Breast epithelium (tissue), 4 donors: Measurements from ENCODE around the gene MGST2. TPM values are rescaled to one million over a fixed set of nuclear protein-coding genes. Genes with fewer than 3 reads are reported as not detected.

ENCODE experiments used
- DNase-seq, 2 donors: peaks; one replicate each; pipeline ENCODE4 v3.0.0-alpha.2; 2019; ENCODE audit warnings: low spot score in 2 of 2
- H3K27ac ChIP-seq, 2 donors: fragments of 200-600 bp; sonication (generic) in 1 of 2; one replicate each; pipeline ENCODE4 v1.5.1; 2016 to 2019; ENCODE audit warnings: mild to moderate bottlenecking in 1 of 2
- H3K27me3 ChIP-seq, 2 donors: fragments of 200-600 bp; sonication (generic) in 1 of 2; one replicate each; pipeline versions ENCODE4 v1.5.1 to v1.6.0; 2017 to 2019; ENCODE audit warnings: control low read depth in 1 of 2, mild to moderate bottlenecking in 1 of 2
- H3K36me3 ChIP-seq: fragments of 200-600 bp; one replicate; pipeline ENCODE4 v1.5.1; 2019
- H3K4me1 ChIP-seq, 2 donors: fragments of 200-600 bp; sonication (generic); one replicate each; pipeline ENCODE4 v1.5.1; 2016 to 2019; ENCODE audit warnings: control low read depth in 1 of 2
- H3K4me3 ChIP-seq, 3 donors: fragments of 200-600 bp; sonication (generic); 1 replicate in 2 of 3; 2 replicates in 1 of 3; pipeline ENCODE4 v1.5.1; 2016 to 2019; ENCODE audit warnings: mild to moderate bottlenecking in 3 of 3, moderate library complexity in 2 of 3
- H3K9me3 ChIP-seq, 2 donors: fragments of 200-600 bp; sonication (generic) in 1 of 2; one replicate each; pipeline ENCODE4 v1.5.1; 2016 to 2019; ENCODE audit warnings: control low read depth in 1 of 2
- CTCF ChIP-seq, 3 donors: fragments of 450-650 bp; IDR thresholded peaks; one replicate each; pipeline ENCODE4 v1.5.1; 2016 to 2017; ENCODE audit warnings: antibody characterized with exemption in 3 of 3, mild to moderate bottlenecking in 3 of 3, moderate library complexity in 3 of 3
- POLR2A ChIP-seq: fragments of 450-650 bp; IDR thresholded peaks from one replicate; pipeline ENCODE4 v1.6.1; 2016; ENCODE audit warnings: antibody characterized with exemption, mild to moderate bottlenecking, moderate library complexity
- POLR2AphosphoS5 ChIP-seq, 3 donors: sonication (generic); formaldehyde crosslinking; IDR thresholded peaks; one replicate each; pipeline ENCODE4 v1.6.1; 2017; ENCODE audit warnings: antibody characterized with exemption in 3 of 3
- intact Hi-C: fragments of 100-400 bp; cut with DNase I; formaldehyde crosslinking; loops from one replicate; pipeline ENCODE4 v1.15.1; 2023; ENCODE audit warnings: low total_unique reads
- total RNA-seq, 3 donors: library from RNA; depleted of rRNA; stranded (reverse); fragments of >200 nt; gene quantifications; one replicate each; pipeline ENCODE4 v1.1.0, GENCODE V29; 2016

The MGST2 gene
- total RNA-seq, 3 donors from 2014 or later = 29.1 to 58.7 (median 50.5) TPM

- no peak for DNase-seq
- no peak for TF ChIP-seq POLR2AphosphoS5 (IDR thresholded peaks at IDR 0.05)
- no peak for TF ChIP-seq CTCF (IDR thresholded peaks at IDR 0.05)
- TF ChIP-seq POLR2A = no peak
- H3K36me3 ChIP-seq = no peaks in the 10 kb centered on the region
- no peaks in the 10 kb centered on the region for H3K27me3 ChIP-seq
- intact Hi-C loops = no loop called here
- H3K27ac ChIP-seq = peak overlapping the region; percentile 38 to 82
- H3K9me3 ChIP-seq = no peaks in the 10 kb centered on the region
- H3K4me3 ChIP-seq = no peak overlapping the region
- H3K4me1 ChIP-seq = no peaks in the 10 kb centered on the region
Measured at GRCh38 chr4:139658586-139659382, 6.8 kb upstream of the MGST2 start.

GRCh38 chr4:139659735-139660424 lies 5.7 kb upstream of the MGST2 start:
- H3K27ac ChIP-seq = peak overlapping the region in 1 of 2 donors; percentile 10
- no peaks in the 10 kb centered on the region for H3K36me3 ChIP-seq
- intact Hi-C loops = no loop called here
- no peaks in the 10 kb centered on the region for H3K4me1 ChIP-seq
- no peak overlapping the region for H3K4me3 ChIP-seq
- TF ChIP-seq POLR2A (no peak), POLR2AphosphoS5 (IDR thresholded peaks at IDR 0.05) (no peak), CTCF (IDR thresholded peaks at IDR 0.05) (no peak)
- no peaks in the 10 kb centered on the region for H3K9me3 ChIP-seq
- no peak for DNase-seq
- H3K27me3 ChIP-seq = no peaks in the 10 kb centered on the region

DNA sequence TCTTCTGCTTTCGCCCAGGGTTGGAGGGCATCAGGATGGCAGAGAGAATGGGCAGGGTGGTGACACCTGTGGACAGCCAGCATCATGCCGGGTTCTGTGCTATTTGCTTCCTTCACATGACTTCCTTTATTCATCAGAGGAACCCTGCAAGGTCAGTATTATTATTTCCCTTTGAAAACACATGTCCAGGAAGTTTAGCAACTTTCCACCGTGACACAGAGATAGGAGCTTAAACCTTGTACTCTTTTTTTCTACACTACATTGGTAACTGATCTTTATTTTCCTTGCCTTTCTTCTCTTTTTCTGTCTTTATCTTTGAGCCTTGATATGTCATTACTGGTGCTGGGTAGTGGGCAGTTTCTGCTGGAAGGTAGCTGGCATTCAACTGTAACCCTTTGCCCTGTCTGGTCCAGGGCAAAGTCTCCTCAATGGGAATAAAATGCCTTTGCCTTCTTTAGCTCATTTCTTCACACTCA lies 5.0 kb upstream of the MGST2 start:
- H3K4me1 ChIP-seq = no peaks in the 10 kb centered on the region
- no peaks in the 10 kb centered on the region for H3K36me3 ChIP-seq
- TF ChIP-seq POLR2AphosphoS5 (IDR thresholded peaks at IDR 0.05) = no peak
- no peak for TF ChIP-seq CTCF (IDR thresholded peaks at IDR 0.05)
- no peak for TF ChIP-seq POLR2A
- DNase-seq = no peak
- no peaks in the 10 kb centered on the region for H3K27me3 ChIP-seq
- intact Hi-C loops = no loop called here
- no peaks in the 10 kb centered on the region for H3K9me3 ChIP-seq
- H3K27ac ChIP-seq = peak overlapping the region in 1 of 2 donors; percentile 10
- no peak overlapping the region for H3K4me3 ChIP-seq

- DNase-seq = no peak
- Histone ChIP-seq H3K27ac (peak overlapping the region in 1 of 2 donors; percentile 5), H3K9me3 (no peaks in the 10 kb centered on the region), H3K4me1 (no peaks in the 10 kb centered on the region), H3K36me3 (no peaks in the 10 kb centered on the region), H3K4me3 (no peak overlapping the region), H3K27me3 (no peaks in the 10 kb centered on the region)
- TF ChIP-seq CTCF (IDR thresholded peaks at IDR 0.05) (no peak), POLR2AphosphoS5 (IDR thresholded peaks at IDR 0.05) (no peak), POLR2A (no peak)
- intact Hi-C loops = no loop called here
Measured at GRCh38 chr4:139663561-139664138, 2.0 kb upstream of the MGST2 start.

GRCh38 chr4:139664442-139664841 lies 1.2 kb upstream of the MGST2 start:
- Histone ChIP-seq H3K27me3 (no peaks in the 10 kb centered on the region), H3K4me3 (no peak overlapping the region), H3K36me3 (no peaks in the 10 kb centered on the region), H3K4me1 (no peaks in the 10 kb centered on the region), H3K27ac (no peak overlapping the region), H3K9me3 (no peaks in the 10 kb centered on the region)
- intact Hi-C loops = no loop called here
- DNase-seq = no peak
- no peak for TF ChIP-seq POLR2AphosphoS5 (IDR thresholded peaks at IDR 0.05)
- no peak for TF ChIP-seq POLR2A
